ENCODE data around the gene TASP1. TPM values are rescaled to one million over a fixed set of nuclear protein-coding genes. Genes with fewer than 3 reads are reported as not detected.

Gene TASP1
- polyA plus RNA-seq, 1 donor from 2014 or later: 20.2 TPM

DNA sequence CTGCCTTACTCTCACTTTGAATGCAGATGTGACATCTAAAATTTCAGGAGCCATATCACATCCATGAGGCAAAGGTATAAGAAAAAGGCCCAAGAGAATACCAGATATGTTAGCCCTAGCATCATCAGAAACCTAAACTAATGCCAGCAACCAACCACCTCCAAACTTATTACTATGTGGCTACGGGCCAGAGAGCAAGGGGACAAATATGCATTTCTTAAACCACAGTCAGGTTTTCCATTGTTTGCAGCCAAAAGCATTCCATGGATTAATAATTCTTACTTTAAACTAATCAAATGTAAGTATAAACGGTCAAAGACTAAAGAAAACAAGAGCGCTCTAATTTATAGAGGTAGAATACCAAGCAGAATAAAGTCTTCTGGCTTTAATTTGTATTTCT, 84.7 kb downstream of the TASP1 start:
- H3K4me2 ChIP-seq (ENCODE audit: low read length): no peak overlapping the region
- H2AFZ ChIP-seq (ENCODE audit: low read depth, low read length): no peak overlapping the region
- no peaks in the 10 kb centered on the region for H3K36me3 ChIP-seq (ENCODE audit: insufficient read depth, low read length)
- H3F3A ChIP-seq (ENCODE audit: insufficient read depth, low read length, poor library complexity, severe bottlenecking): no peaks in the 10 kb centered on the region
- H3K79me2 ChIP-seq (replicated peaks; ENCODE audit: insufficient read depth, low read length): no peaks in the 10 kb centered on the region
- no peaks in the 10 kb centered on the region for H3K9me3 ChIP-seq (ENCODE audit: low read length)
- no peak overlapping the region for H3K4me3 ChIP-seq (ENCODE audit: low read length)
- H3K27ac ChIP-seq (ENCODE audit: low read length): no peak overlapping the region
- no peak for TF ChIP-seq EZH2 (IDR thresholded peaks at IDR 0.05; ENCODE audit: borderline replicate concordance, insufficient read depth, low read length, poor library complexity, severe bottlenecking)
- no peak for TF ChIP-seq MXI1 (conservative IDR thresholded peaks at IDR 0.05; ENCODE audit: poor library complexity, severe bottlenecking)
- no peaks in the 10 kb centered on the region for H3K27me3 ChIP-seq (ENCODE audit: insufficient read depth, low read depth, low read length)
- no peaks in the 10 kb centered on the region for H4K20me1 ChIP-seq (ENCODE audit: insufficient read depth)
- no peak overlapping the region for H3K9ac ChIP-seq (ENCODE audit: low read length)
- H3K9me2 ChIP-seq (ENCODE audit: insufficient read depth, low read length): no peaks in the 10 kb centered on the region

GRCh38 chr20:13552061-13552460, 86.7 kb downstream of the TASP1 start:
- no peaks in the 10 kb centered on the region for H3K9me2 ChIP-seq (ENCODE audit: insufficient read depth, low read length)
- no peaks in the 10 kb centered on the region for H3F3A ChIP-seq (ENCODE audit: insufficient read depth, low read length, poor library complexity, severe bottlenecking)
- no peak overlapping the region for H2AFZ ChIP-seq (ENCODE audit: low read depth, low read length)
- H3K9me3 ChIP-seq (ENCODE audit: low read length): no peaks in the 10 kb centered on the region
- no peaks in the 10 kb centered on the region for H4K20me1 ChIP-seq (ENCODE audit: insufficient read depth)
- no peak overlapping the region for H3K9ac ChIP-seq (ENCODE audit: low read length)
- no peaks in the 10 kb centered on the region for H3K27me3 ChIP-seq (ENCODE audit: insufficient read depth, low read depth, low read length)
- TF ChIP-seq CTCF (IDR thresholded peaks at IDR 0.05; ENCODE audit: poor library complexity, severe bottlenecking) (no peak), EZH2 (IDR thresholded peaks at IDR 0.05; ENCODE audit: borderline replicate concordance, insufficient read depth, low read length, poor library complexity, severe bottlenecking) (no peak), MXI1 (conservative IDR thresholded peaks at IDR 0.05; ENCODE audit: poor library complexity, severe bottlenecking) (no peak), SMC3 (conservative IDR thresholded peaks at IDR 0.05; ENCODE audit: poor library complexity) (no peak), RAD21 (conservative IDR thresholded peaks at IDR 0.05) (no peak), EP300 (conservative IDR thresholded peaks at IDR 0.05; ENCODE audit: poor library complexity, severe bottlenecking) (no peak)
- no peak overlapping the region for H3K4me2 ChIP-seq (ENCODE audit: low read length)
- no peak overlapping the region for H3K4me3 ChIP-seq (ENCODE audit: low read length)
- no peak overlapping the region for H3K27ac ChIP-seq (ENCODE audit: low read length)
- H3K79me2 ChIP-seq (replicated peaks; ENCODE audit: insufficient read depth, low read length): no peaks in the 10 kb centered on the region
- no peaks in the 10 kb centered on the region for H3K36me3 ChIP-seq (ENCODE audit: insufficient read depth, low read length)

- TF ChIP-seq SMC3 (conservative IDR thresholded peaks at IDR 0.05; ENCODE audit: poor library complexity) (no peak), CTCF (IDR thresholded peaks at IDR 0.05; ENCODE audit: poor library complexity, severe bottlenecking) (no peak), TAF1 (IDR thresholded peaks at IDR 0.05; ENCODE audit: low read depth) (no peak), POLR2AphosphoS5 (IDR thresholded peaks at IDR 0.05) (no peak), EZH2 (IDR thresholded peaks at IDR 0.05; ENCODE audit: borderline replicate concordance, insufficient read depth, low read length, poor library complexity, severe bottlenecking) (no peak), RAD21 (conservative IDR thresholded peaks at IDR 0.05) (no peak), EP300 (conservative IDR thresholded peaks at IDR 0.05; ENCODE audit: poor library complexity, severe bottlenecking) (no peak), REST (IDR thresholded peaks at IDR 0.05; ENCODE audit: borderline replicate concordance) (no peak), MXI1 (conservative IDR thresholded peaks at IDR 0.05; ENCODE audit: poor library complexity, severe bottlenecking) (no peak)
- Histone ChIP-seq H3K79me2 (replicated peaks; ENCODE audit: insufficient read depth, low read length) (no peaks in the 10 kb centered on the region), H3K27me3 (ENCODE audit: insufficient read depth, low read depth, low read length) (no peaks in the 10 kb centered on the region), H3F3A (ENCODE audit: insufficient read depth, low read length, poor library complexity, severe bottlenecking) (no peaks in the 10 kb centered on the region), H3K9ac (ENCODE audit: low read length) (no peak overlapping the region), H3K9me3 (ENCODE audit: low read length) (no peaks in the 10 kb centered on the region), H4K20me1 (ENCODE audit: insufficient read depth) (no peaks in the 10 kb centered on the region), H2AFZ (ENCODE audit: low read depth, low read length) (no peak overlapping the region), H3K27ac (ENCODE audit: low read length) (no peak overlapping the region), H3K4me2 (ENCODE audit: low read length) (no peak overlapping the region), H3K4me3 (ENCODE audit: low read length) (no peak overlapping the region), H3K9me2 (ENCODE audit: insufficient read depth, low read length) (no peaks in the 10 kb centered on the region), H3K36me3 (ENCODE audit: insufficient read depth, low read length) (no peaks in the 10 kb centered on the region)
Observed at GRCh38 chr20:13549451-13549850, 89.3 kb downstream of the TASP1 start.

Data from neural cell (in vitro differentiated cells).